ENCODE results near the gene ZKSCAN7.
"Not testable (repeated sequence)": the region's sequence is repeated elsewhere in the genome, so short reads cannot be mapped to it uniquely, and the experiment has no call there.

Gene ZKSCAN7

DNA sequence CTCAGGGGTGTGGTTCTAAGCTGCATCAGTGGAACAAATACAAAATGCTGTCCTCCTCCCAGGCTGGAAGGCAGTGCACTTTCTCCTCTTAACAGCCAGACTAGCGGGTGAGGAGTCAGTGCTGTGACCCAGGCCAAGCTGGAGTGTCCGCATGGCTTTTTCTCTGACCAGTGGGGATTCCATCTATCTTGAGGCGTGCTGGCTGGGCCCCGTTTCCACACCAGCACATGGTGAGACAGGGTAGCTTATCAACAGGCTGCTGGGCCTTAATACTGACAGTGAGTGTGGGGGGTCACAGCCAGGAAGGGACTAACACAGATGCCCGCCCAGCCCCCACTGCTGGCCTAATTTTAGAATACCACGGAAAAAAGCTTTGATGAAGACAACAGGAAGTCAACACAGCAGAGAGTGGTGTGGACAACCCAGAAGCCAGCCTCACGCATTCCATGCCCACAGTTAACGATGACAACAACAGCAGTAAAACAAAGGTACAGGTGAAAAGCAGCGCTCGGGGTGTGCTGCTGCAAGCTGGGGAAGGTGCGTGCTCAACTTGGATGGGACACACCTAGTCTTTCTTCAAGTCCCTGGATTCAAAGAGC lies 22.5 kb downstream of the ZKSCAN7 start:
- DNase-seq = not testable (repeated sequence)

DNA sequence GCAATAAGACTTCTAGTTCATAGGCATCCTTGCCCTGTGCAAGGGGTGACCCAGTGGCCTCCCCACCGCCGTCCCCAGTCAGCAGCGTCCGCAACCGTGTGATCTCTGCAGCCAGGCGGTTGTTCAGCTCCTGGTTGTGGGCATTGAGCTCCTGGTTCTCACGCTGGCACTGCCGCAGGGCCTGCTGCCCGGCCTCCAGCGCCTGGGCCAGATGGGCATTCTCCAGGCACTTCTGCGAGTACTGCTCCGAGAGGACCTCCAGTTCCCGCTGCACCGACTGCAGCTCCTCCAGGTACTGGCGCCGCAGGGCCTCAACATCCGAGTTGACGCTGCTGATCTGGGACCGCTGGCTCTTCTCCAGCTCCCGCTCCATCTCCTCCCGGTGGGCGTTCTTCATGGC lies 23.3 kb downstream of the ZKSCAN7 start:
- DNase-seq = not testable (repeated sequence)

DNA sequence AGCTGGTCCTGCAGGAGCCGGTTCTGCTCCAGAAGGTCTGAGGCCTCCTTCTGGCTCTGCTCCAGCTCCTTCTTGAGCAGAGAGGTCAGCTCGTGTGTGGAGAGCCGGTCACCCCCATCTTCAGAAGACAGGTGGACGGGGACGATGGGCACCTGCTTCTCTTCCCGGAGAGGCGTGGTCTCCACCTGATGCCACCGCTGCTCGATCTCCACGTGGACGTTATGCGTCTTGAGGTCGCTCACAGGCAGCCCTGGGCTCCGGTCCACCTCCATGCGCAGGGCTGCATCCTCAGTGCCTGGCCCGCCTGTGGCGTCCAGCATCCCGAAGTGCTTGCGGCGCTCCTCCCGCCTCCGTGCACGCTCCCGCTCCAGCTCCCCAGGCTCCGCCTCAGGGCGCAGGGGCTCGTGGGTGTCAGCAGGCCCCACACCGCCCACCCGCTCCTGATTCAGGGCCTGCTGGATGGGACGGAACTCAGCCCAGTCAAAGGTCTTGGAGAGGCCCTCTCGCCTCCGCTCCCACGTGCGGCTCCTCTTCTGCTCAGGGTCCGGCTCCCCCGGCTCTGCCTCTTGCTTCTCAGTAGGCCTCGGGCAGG lies 24.0 kb downstream of the ZKSCAN7 start:
- not testable (repeated sequence) for DNase-seq

GRCh38 chr3:44579749-44580148 lies 24.8 kb downstream of the ZKSCAN7 start:
- DNase-seq = not testable (repeated sequence)

DNA sequence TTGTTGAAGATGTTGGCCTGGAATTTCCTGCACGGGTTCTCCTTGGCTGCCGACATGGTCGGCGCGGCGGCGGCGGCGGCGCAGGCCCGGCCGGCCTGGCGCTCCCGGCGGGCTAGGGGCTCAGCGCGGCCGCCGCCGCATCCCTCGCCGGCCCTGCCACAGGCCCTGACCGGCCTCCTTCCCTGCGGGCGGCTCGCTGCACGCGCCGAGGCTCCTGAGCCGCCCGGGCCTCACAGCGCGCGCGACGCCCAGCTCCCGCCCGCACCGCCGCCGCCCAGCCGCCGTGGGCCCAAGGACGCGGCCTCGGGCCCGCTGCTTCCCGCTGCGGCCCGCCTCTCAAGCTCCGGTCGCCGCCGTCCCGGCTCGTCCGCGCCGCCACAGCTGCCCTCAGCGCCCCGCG lies 26.0 kb downstream of the ZKSCAN7 start:
- DNase-seq = not testable (repeated sequence)

- DNase-seq = peak; percentile 89
These were observed 29.9 kb downstream of the ZKSCAN7 start, which contains the start of gene ZNF660 for GRCh38 chr3:44584646-44585501. Gene ZNF660 (plus strand): TSS chr3:44584964. CDS start chr3:44594194, 9,230 bp downstream.

- DNase-seq = no peak
These were observed 41.6 kb downstream of the ZKSCAN7 start for GRCh38 chr3:44596621-44597020.

- no peak for DNase-seq
These were observed 46.8 kb downstream of the ZKSCAN7 start for GRCh38 chr3:44601749-44602148.

DNA sequence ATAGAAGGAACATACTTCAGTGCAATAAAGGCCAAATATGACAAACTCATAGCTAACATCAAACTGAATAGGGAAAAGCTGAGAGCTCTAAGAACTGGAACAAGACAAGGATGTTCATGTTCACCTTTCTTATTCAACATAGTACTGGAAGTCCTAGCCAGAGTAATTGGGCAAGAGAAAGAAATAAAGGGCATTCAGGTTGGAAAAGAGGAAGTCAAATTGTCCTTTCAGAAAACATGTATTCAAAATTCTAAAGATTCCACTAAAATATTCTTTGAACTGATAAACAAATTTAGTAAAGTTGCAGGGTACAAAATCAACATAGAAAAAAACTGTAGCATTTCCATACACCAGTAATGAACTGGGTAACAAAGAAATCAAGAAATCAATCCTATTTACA lies 57.7 kb downstream of the ZKSCAN7 start:
- no peak for DNase-seq
